GM18508 (cell line): ENCODE measurements around the gene CES3.
"Not testable (repeated sequence)": the region's sequence is repeated elsewhere in the genome, so short reads cannot be mapped to it uniquely, and the experiment has no call there.

Experiments used
- ATAC-seq: cut with Tn5 transposase; IDR thresholded peaks from one replicate; pipeline ENCODE4 v1.9.1; 2021; ENCODE audit warnings: moderate number of reproducible peaks; ENCODE audit not compliant: insufficient read depth, unreplicated experiment

The CES3 gene

GRCh38 chr16:66944054-66944441, 17.0 kb upstream of the CES3 start:
- no peak for ATAC-seq

GRCh38 chr16:66944971-66945370, 16.1 kb upstream of the CES3 start:
- ATAC-seq, result not testable (repeated sequence)

GRCh38 chr16:66945939-66946338, 15.1 kb upstream of the CES3 start:
- no peak for ATAC-seq

- no peak for ATAC-seq
Measured at GRCh38 chr16:66946541-66946940, 14.5 kb upstream of the CES3 start.

- no peak for ATAC-seq
Measured at GRCh38 chr16:66946974-66947301, 14.1 kb upstream of the CES3 start.

GRCh38 chr16:66947302-66948065, 13.6 kb upstream of the CES3 start:
- ATAC-seq, result no peak

- ATAC-seq, result no peak
Measured at GRCh38 chr16:66948134-66948836, 12.8 kb upstream of the CES3 start.

- ATAC-seq, result no peak
Measured at GRCh38 chr16:66948837-66949225, 12.2 kb upstream of the CES3 start.

- no peak for ATAC-seq
Measured at GRCh38 chr16:66949472-66949871, 11.6 kb upstream of the CES3 start.

GRCh38 chr16:66950437-66950836, 10.6 kb upstream of the CES3 start:
- ATAC-seq, result no peak

- ATAC-seq, result no peak
Measured at GRCh38 chr16:66950971-66951790, 9.9 kb upstream of the CES3 start.

GRCh38 chr16:66952430-66953110, 8.5 kb upstream of the CES3 start:
- no peak for ATAC-seq

- no peak for ATAC-seq
Measured at GRCh38 chr16:66953462-66954096, 7.5 kb upstream of the CES3 start.

- no peak for ATAC-seq
Measured at GRCh38 chr16:66954097-66954659, 6.9 kb upstream of the CES3 start.

- ATAC-seq, result not testable (repeated sequence)
Measured at GRCh38 chr16:66955363-66956153, 5.5 kb upstream of the CES3 start.

GRCh38 chr16:66956154-66956457, 5.0 kb upstream of the CES3 start:
- not testable (repeated sequence) for ATAC-seq

GRCh38 chr16:66958857-66959703, 2.0 kb upstream of the CES3 start:
- no peak for ATAC-seq

- ATAC-seq, result no peak
Measured at GRCh38 chr16:66959704-66960161, 1.3 kb upstream of the CES3 start.
